Heart left ventricle (tissue), 13 donors: Measurements from ENCODE around the gene HACD2.

ENCODE experiments used
- CTCF ChIP-seq, 12 donors: fragments of 200-600 bp; sonication (generic) in 4 of 12; IDR thresholded peaks; one replicate each; pipeline versions ENCODE4 v1.5.0 to v1.8.0; 2018 to 2022; ENCODE audit warnings: antibody characterized with exemption in 12 of 12, mild to moderate bottlenecking in 5 of 12
- POLR2A ChIP-seq, 2 donors: fragments of 450-650 bp; IDR thresholded peaks; one replicate each; pipeline ENCODE4 v1.6.1; 2017; ENCODE audit warnings: antibody characterized with exemption in 2 of 2, mild to moderate bottlenecking in 2 of 2, moderate library complexity in 2 of 2
- donor health status: ischemic (EF 13 %, LVEDD 7.1; RV severe dilation, severe dysfunction).
- donor health status: DM: no; HTN: yes; CAD: no.
- donor health status: DM: no; HTN: no; CAD: no.
- donor health status: ischemic (EF 25% LVEDD 6.9; RV normal size, moderate dysfunction).
- donor health status: ischemic (EF 25% LVEDD 5.7; RV mildly dilated, moderate dysfunction).
- donor health status: ischemic (EF 35%, LVEDD 5.7; RV mildly dilated, moderate dysfunction).
- donor health status: nonischemic (EF 11% LVEDD 7.7; RV severe dilation, severe dysfunction).
- donor health status: DM: yes; HTN: yes; CAD: no.
- donor health status: PGD.
- donor health status: ischemic (EF 29% LVEDD 5.4; RV normal size, mild dysfunction).
- donor health status: nonischemic (EF 23%, LVEDD 6.1; RV moderate dilation, normal function).

- TF ChIP-seq CTCF (IDR thresholded peaks at IDR 0.05) (no peak), POLR2A (IDR thresholded peaks at IDR 0.05) (no peak)
Observed at GRCh38 chr3:123562547-123562946, 22.3 kb downstream of the HACD2 start.
